ENCODE data around the gene GOLGA7B.
"Not testable (repeated sequence)": the region's sequence is repeated elsewhere in the genome, so short reads cannot be mapped to it uniquely, and the experiment has no call there.

The GOLGA7B gene

GRCh38 chr10:97836446-97836845, 13.2 kb upstream of the GOLGA7B start:
- no peak for DNase-seq

GRCh38 chr10:97838091-97838490, 11.6 kb upstream of the GOLGA7B start:
- no peak for DNase-seq

GRCh38 chr10:97841166-97841565, 8.5 kb upstream of the GOLGA7B start:
- not testable (repeated sequence) for DNase-seq

- not testable (repeated sequence) for DNase-seq
Measured at GRCh38 chr10:97842114-97842513, 7.5 kb upstream of the GOLGA7B start.

- DNase-seq: no peak
Measured at GRCh38 chr10:97842656-97843280, 6.9 kb upstream of the GOLGA7B start.

GRCh38 chr10:97843281-97843671, 6.4 kb upstream of the GOLGA7B start:
- no peak for DNase-seq

GRCh38 chr10:97843972-97844371, 5.7 kb upstream of the GOLGA7B start:
- DNase-seq: not testable (repeated sequence)

- no peak for DNase-seq
Measured at GRCh38 chr10:97844678-97845077, 5.0 kb upstream of the GOLGA7B start.

- peak; percentile 43 for DNase-seq
Measured at GRCh38 chr10:97849103-97849686, 448 bp upstream of the GOLGA7B start.

GRCh38 chr10:97850446-97850845, 803 bp downstream of the GOLGA7B start:
- peak; percentile 57 for DNase-seq

- no peak for DNase-seq
Measured at GRCh38 chr10:97851341-97852001, 1.8 kb downstream of the GOLGA7B start.

GRCh38 chr10:97852277-97852676, 2.6 kb downstream of the GOLGA7B start:
- DNase-seq: no peak

- DNase-seq: no peak
Measured at GRCh38 chr10:97852840-97853405, 3.3 kb downstream of the GOLGA7B start.

- no peak for DNase-seq
Measured at GRCh38 chr10:97854743-97855142, 5.1 kb downstream of the GOLGA7B start.

- no peak for DNase-seq
Measured at GRCh38 chr10:97858001-97858439, 8.4 kb downstream of the GOLGA7B start.

- DNase-seq: no peak
Measured at GRCh38 chr10:97861097-97861750, 11.6 kb downstream of the GOLGA7B start.

GRCh38 chr10:97861924-97862323, 12.3 kb downstream of the GOLGA7B start:
- DNase-seq: no peak

GRCh38 chr10:97863808-97864207, 14.2 kb downstream of the GOLGA7B start:
- DNase-seq: no peak

GRCh38 chr10:97865488-97865887, 15.8 kb downstream of the GOLGA7B start:
- DNase-seq: no peak

GRCh38 chr10:97866524-97867219, 17.0 kb downstream of the GOLGA7B start:
- DNase-seq: no peak

- no peak for DNase-seq
Measured at GRCh38 chr10:97867220-97867800, 17.7 kb downstream of the GOLGA7B start.

- DNase-seq: no peak
Measured at GRCh38 chr10:97868134-97868685, 18.6 kb downstream of the GOLGA7B start.

All from retina (tissue), 1 donor.